ENCODE results near the gene TK1.

The TK1 gene

GRCh38 chr17:78133179-78133951, 53.5 kb downstream of the TK1 start:
- Histone ChIP-seq H3K9me3 (ENCODE audit: control insufficient read depth, insufficient read depth, low read length) (no peaks in the 10 kb centered on the region), H3K27me3 (ENCODE audit: control insufficient read depth, insufficient read depth, low read length) (peaks cover 28% of the 10 kb centered on the region), H3K9ac (ENCODE audit: low read depth, low read length) (no peak overlapping the region), H3K4me3 (ENCODE audit: low read depth, low read length) (no peak overlapping the region), H3K36me3 (ENCODE audit: control insufficient read depth, insufficient read depth, low read length) (no peaks in the 10 kb centered on the region), H3K4me1 (ENCODE audit: control insufficient read depth, insufficient read depth, low read length) (peaks cover 7% of the 10 kb centered on the region)

DNA sequence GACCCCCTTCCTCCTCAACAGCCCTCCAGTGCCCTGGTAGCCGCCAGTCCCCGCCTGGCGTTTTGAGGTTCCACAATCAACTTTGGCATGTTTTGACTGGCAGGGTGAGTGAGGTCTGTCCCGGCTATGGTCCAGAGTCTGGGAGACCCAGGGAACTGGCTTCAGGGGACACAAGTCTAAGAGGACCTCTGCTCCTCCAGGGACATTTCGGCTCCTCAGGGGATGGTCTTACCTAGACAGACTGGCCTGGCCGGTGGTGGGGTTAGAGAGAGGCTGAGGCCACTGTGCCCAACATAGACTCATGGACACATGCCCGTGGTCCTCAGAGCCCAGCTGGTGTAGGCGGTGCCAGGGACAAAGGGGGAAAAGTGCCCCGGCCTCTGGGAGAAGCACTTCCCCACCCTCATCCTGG, 54.1 kb downstream of the TK1 start:
- Histone ChIP-seq H3K4me3 (ENCODE audit: low read depth, low read length) (no peak overlapping the region), H3K9ac (ENCODE audit: low read depth, low read length) (no peak overlapping the region), H3K36me3 (ENCODE audit: control insufficient read depth, insufficient read depth, low read length) (no peaks in the 10 kb centered on the region), H3K27me3 (ENCODE audit: control insufficient read depth, insufficient read depth, low read length) (peaks cover 28% of the 10 kb centered on the region), H3K9me3 (ENCODE audit: control insufficient read depth, insufficient read depth, low read length) (no peaks in the 10 kb centered on the region), H3K4me1 (ENCODE audit: control insufficient read depth, insufficient read depth, low read length) (peaks cover 7% of the 10 kb centered on the region)

DNA sequence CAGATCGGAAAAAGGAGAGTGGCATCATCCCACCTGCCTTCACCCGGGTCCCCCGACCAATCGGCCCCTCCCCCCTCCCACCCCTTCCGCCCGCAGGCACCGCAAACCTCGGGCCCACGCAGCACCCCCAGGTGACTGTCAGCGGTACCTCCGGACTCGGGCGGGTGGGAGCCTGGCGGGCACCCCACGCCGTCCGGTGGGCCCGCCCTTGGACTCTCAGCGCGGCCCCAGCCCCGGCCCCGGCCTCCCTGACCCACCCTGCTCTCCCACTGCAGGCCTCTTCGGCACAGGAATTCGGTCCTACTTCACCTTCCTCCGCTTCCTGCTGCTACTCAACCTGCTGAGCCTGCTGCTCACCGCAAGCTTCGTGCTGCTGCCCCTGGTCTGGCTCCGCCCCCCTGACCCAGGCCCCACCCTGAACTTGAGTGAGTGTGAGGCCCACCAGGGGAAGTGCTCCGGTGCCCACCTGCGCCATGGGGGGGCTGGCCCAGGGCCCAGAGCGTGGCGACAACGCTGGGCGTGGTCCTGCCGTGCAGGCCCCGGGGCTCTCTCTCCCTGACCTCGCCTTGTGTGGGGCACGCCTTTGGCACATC, 54.7 kb downstream of the TK1 start:
- Histone ChIP-seq H3K9ac (ENCODE audit: low read depth, low read length) (no peak overlapping the region), H3K27me3 (ENCODE audit: control insufficient read depth, insufficient read depth, low read length) (peaks cover 28% of the 10 kb centered on the region), H3K4me3 (ENCODE audit: low read depth, low read length) (peak overlapping the region; percentile 37), H3K4me1 (ENCODE audit: control insufficient read depth, insufficient read depth, low read length) (peaks cover 8% of the 10 kb centered on the region), H3K36me3 (ENCODE audit: control insufficient read depth, insufficient read depth, low read length) (no peaks in the 10 kb centered on the region), H3K9me3 (ENCODE audit: control insufficient read depth, insufficient read depth, low read length) (no peaks in the 10 kb centered on the region)

DNA sequence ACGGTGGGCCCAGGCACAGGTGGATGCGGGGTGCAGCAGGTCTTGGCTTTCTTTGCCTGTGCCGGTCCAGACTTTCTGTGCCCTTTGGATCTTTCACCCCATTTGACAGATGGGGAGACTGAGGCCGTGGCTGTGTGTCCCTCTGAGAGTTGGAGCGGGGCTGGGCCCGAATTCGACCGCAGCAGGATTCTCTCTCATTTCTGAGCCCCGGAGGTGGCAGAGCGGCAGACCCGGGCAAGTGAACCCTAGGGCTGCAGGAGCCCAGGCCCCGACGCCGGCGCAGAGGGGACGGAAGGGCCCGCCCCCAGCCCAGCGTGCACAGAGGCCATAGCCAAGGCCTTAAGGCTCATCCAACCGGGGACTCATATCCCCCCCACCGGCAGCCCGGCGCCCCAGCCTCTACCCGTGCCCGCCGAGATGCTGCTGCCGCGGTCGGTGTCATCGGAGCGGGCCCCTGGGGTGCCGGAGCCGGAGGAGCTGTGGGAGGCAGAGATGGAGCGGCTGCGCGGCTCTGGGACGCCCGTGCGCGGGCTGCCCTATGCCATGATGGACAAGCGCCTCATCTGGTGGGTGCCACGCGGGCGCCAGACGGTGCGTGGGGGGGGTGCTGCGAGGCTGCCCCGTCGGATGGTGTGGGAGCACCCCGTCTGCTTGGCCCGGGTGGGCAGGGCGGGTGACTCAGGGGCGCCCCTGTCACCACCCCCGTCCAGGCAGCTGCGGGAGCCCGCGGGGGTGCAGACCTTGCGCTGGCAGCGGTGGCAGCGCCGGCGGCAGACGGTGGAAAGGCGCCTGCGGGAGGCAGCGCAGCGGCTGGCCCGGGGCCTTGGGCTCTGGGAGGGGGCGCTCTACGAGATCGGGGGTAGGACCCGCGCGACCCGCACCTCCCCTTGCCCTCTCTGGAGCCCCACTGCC, 55.4 kb downstream of the TK1 start:
- peaks cover 28% of the 10 kb centered on the region for H3K27me3 ChIP-seq (ENCODE audit: control insufficient read depth, insufficient read depth, low read length)
- H3K9me3 ChIP-seq (ENCODE audit: control insufficient read depth, insufficient read depth, low read length) = no peaks in the 10 kb centered on the region
- no peak overlapping the region for H3K9ac ChIP-seq (ENCODE audit: low read depth, low read length)
- peaks cover 11% of the 10 kb centered on the region for H3K4me1 ChIP-seq (ENCODE audit: control insufficient read depth, insufficient read depth, low read length)
- H3K36me3 ChIP-seq (ENCODE audit: control insufficient read depth, insufficient read depth, low read length) = no peaks in the 10 kb centered on the region
- H3K4me3 ChIP-seq (ENCODE audit: low read depth, low read length) = peak overlapping the region; percentile 37

DNA sequence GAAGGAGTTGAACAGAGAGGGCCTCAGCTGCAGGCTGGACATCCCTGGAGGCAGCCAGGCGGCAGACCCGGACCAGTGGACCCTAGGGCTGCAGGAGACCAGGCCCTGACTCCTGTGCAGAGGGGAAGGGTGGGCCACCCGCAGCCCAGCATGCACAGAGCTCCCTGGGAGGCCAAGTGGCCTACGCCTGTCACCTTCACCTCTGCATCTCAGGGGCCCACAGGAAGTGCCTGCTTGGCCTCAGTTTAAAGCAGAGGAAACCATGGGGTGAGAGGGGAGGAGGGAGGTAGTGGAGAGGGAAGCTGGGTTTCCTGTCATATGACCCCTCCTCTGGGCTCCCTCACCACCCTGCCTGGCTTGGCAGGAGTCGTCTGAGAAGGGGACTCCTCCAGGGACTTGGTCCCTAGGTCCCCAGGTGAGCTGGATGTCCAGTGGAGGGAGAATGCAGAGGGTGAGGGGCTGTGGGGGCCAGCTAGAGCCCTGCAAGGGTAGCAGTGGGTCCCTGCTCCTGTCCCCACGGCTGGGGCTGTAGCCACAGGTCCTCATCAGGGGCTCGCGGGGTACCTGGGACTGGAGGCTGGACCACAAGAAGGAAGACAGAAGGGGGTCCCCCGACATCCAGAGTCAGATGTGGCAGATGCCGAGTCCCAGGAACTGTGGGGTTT, 56.3 kb downstream of the TK1 start, which contains the start of gene TMC8:
TMC8 (plus strand) TSS at position 335 of the 665 bp plus-strand sequence. CDS start 818 bp downstream, outside the sequence.
- Histone ChIP-seq H3K4me1 (ENCODE audit: control insufficient read depth, insufficient read depth, low read length) (peaks cover 11% of the 10 kb centered on the region), H3K9ac (ENCODE audit: low read depth, low read length) (no peak within 1 kb of the TSS), H3K9me3 (ENCODE audit: control insufficient read depth, insufficient read depth, low read length) (no peaks in the 10 kb centered on the region), H3K4me3 (ENCODE audit: low read depth, low read length) (peak within 1 kb of the TSS; percentile 37), H3K27me3 (ENCODE audit: control insufficient read depth, insufficient read depth, low read length) (peaks cover 28% of the 10 kb centered on the region), H3K36me3 (ENCODE audit: control insufficient read depth, insufficient read depth, low read length) (peaks cover 5% of the 10 kb centered on the region)

DNA sequence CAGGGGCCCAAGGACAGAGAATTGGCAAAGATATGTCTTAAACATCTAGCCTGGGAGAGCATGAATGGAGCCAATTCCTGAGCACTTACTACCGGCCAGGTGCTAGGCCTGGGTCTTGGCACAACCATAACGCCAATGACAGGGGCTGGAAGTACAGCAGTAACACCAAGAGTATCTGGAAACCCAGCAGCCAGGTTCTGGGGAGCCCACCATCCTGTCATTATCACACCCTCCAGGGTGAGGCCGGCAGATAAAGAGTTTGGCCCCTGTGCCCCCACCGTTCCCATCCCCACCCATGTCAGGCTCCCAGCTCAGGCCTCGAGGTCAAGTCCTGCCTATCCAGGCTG, 56.8 kb downstream of the TK1 start:
- Histone ChIP-seq H3K9ac (ENCODE audit: low read depth, low read length) (no peak overlapping the region), H3K4me1 (ENCODE audit: control insufficient read depth, insufficient read depth, low read length) (peaks cover 11% of the 10 kb centered on the region), H3K27me3 (ENCODE audit: control insufficient read depth, insufficient read depth, low read length) (peaks cover 28% of the 10 kb centered on the region), H3K4me3 (ENCODE audit: low read depth, low read length) (no peak overlapping the region), H3K36me3 (ENCODE audit: control insufficient read depth, insufficient read depth, low read length) (peaks cover 7% of the 10 kb centered on the region), H3K9me3 (ENCODE audit: control insufficient read depth, insufficient read depth, low read length) (no peaks in the 10 kb centered on the region)

DNA sequence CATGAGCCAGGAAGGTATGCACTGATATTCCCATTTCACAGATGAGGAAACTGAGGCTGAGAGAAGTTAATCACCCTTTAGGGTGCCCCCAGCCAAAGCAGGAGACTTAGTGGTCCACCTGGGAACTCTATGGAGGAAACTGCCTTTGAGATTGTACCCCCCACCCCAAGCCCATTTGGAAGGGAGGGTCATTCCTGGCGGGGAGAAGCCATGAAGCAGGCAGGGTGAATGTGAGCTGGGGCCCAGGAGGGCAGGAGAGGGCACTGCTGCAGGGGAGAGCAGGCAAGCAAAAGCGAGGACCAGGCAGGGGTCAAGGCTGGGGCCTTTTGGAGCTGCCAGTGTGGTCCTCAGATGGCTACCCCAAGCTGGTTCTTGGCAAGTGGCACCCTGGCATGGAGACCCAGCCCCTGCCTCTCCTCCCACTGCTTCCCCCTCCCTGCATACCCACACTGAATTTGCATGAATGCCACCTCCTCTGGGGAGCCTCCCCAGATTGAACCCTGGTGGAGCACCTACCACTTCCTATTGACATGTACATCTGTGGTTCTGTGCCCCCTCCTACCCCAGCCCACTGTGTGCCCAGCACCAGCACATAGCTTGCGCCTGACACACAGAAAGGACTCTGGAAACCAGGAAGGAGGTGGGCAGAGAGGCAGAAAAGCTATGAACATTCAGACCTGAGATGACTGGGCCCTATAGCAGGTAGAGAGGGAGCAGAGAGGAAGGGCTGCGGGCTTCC, 57.3 kb downstream of the TK1 start:
- peaks cover 11% of the 10 kb centered on the region for H3K4me1 ChIP-seq (ENCODE audit: control insufficient read depth, insufficient read depth, low read length)
- no peaks in the 10 kb centered on the region for H3K9me3 ChIP-seq (ENCODE audit: control insufficient read depth, insufficient read depth, low read length)
- H3K9ac ChIP-seq (ENCODE audit: low read depth, low read length) = no peak overlapping the region
- peaks cover 7% of the 10 kb centered on the region for H3K36me3 ChIP-seq (ENCODE audit: control insufficient read depth, insufficient read depth, low read length)
- peaks cover 28% of the 10 kb centered on the region for H3K27me3 ChIP-seq (ENCODE audit: control insufficient read depth, insufficient read depth, low read length)
- H3K4me3 ChIP-seq (ENCODE audit: low read depth, low read length) = peak overlapping the region; percentile 37

- peak within 1 kb of the TSS; percentile 73 for H3K9ac ChIP-seq (ENCODE audit: low read depth, low read length)
- peaks cover 10% of the 10 kb centered on the region for H3K36me3 ChIP-seq (ENCODE audit: control insufficient read depth, insufficient read depth, low read length)
- peaks cover 6% of the 10 kb centered on the region for H3K4me1 ChIP-seq (ENCODE audit: control insufficient read depth, insufficient read depth, low read length)
- H3K27me3 ChIP-seq (ENCODE audit: control insufficient read depth, insufficient read depth, low read length) = peaks cover 24% of the 10 kb centered on the region
- H3K9me3 ChIP-seq (ENCODE audit: control insufficient read depth, insufficient read depth, low read length) = no peaks in the 10 kb centered on the region
- peak within 1 kb of the TSS; percentile 65 for H3K4me3 ChIP-seq (ENCODE audit: low read depth, low read length)
Measured at GRCh38 chr17:78128551-78129350, 58.1 kb downstream of the TK1 start, which contains the start of gene TMC6. Gene TMC6 (minus strand): TSS chr17:78128755. CDS start chr17:78126832, 1,923 bp downstream.

DNA sequence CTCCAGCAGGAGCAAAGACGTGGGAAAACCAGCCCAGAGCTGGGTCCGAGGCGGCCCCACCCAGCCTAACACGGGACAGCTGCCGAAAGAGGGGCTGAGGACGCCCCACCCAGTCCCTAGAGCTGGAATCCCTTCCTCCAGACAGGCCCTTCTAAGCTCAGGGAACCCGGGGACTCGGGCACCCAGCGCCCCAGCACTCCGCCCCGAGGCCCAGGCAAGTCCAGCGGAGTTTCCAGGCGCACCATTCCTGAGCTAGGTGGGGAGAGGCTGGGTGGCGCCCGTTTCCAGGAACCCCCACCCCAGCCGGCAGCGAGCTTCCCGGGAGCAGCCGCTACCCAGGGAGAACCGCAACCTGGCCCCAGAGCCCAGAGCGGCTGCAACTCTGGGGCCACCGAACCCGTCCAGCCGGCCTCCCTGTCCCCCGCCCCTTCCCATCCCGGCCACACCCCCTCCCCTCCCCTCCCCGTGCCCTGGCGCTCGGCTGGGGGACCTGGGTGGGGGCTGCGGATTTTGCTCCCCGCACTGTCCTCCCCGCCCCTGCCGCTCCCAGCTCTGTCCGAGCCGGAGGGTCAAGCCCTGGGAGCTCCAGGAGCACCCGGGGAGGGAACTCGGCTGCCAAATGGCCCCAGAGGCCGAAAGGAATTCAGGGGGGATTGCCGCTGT, 58.8 kb downstream of the TK1 start:
- Histone ChIP-seq H3K27me3 (ENCODE audit: control insufficient read depth, insufficient read depth, low read length) (peaks cover 21% of the 10 kb centered on the region), H3K4me1 (ENCODE audit: control insufficient read depth, insufficient read depth, low read length) (peaks cover 6% of the 10 kb centered on the region)

More for the DNA sequence above, 58.8 kb downstream of the TK1 start:
- Histone ChIP-seq H3K9ac (ENCODE audit: low read depth, low read length) (peak overlapping the region; percentile 73), H3K36me3 (ENCODE audit: control insufficient read depth, insufficient read depth, low read length) (peaks cover 16% of the 10 kb centered on the region), H3K9me3 (ENCODE audit: control insufficient read depth, insufficient read depth, low read length) (no peaks in the 10 kb centered on the region), H3K4me3 (ENCODE audit: low read depth, low read length) (peak overlapping the region; percentile 65)
